ENCODE measurements around the gene GIPR. TPM values are rescaled to one million over a fixed set of nuclear protein-coding genes. Genes with fewer than 3 reads are reported as not detected.

GIPR gene
- total and polyA plus RNA-seq, 2 experiments from 2014 or later: 0.42 to 1.2 TPM

DNA sequence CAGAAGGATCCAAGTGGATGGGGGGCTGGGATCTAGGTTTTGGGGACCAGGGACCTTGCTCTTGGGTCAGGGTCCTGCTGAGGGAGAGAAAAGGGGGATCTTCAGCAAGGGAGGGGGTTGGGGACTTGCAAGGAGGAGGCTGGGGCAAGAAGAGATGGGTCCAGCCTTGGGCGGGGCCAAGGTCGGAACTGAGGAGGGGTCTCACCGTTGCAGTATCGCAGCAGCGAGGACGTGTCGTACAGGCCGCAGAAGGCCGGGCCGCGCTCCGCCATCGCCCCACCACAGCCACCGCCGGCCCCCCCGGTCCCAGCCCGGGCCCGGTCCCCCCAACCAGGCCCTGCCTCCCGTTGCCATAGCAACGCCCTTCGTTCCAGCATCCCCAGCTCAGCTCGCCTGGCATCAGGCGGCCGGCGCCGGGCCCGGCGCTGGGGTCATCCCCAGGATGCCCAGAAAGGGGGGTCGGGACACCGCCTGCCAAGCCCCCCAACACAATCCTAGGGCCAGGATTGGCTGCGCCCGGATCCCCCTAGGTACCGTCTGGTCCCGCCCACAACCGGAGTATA lies 22.9 kb upstream of the GIPR start (continued):
- TF ChIP-seq, protein P1, sequence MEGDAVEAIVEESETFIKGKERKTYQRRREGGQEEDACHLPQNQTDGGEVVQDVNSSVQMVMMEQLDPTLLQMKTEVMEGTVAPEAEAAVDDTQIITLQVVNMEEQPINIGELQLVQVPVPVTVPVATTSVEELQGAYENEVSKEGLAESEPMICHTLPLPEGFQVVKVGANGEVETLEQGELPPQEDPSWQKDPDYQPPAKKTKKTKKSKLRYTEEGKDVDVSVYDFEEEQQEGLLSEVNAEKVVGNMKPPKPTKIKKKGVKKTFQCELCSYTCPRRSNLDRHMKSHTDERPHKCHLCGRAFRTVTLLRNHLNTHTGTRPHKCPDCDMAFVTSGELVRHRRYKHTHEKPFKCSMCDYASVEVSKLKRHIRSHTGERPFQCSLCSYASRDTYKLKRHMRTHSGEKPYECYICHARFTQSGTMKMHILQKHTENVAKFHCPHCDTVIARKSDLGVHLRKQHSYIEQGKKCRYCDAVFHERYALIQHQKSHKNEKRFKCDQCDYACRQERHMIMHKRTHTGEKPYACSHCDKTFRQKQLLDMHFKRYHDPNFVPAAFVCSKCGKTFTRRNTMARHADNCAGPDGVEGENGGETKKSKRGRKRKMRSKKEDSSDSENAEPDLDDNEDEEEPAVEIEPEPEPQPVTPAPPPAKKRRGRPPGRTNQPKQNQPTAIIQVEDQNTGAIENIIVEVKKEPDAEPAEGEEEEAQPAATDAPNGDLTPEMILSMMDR (conservative IDR thresholded peaks at IDR 0.05; ENCODE audit: low read depth in 2 of 2): no peak
- no peak for TF ChIP-seq CREB1 (CRISPR knock-in tag; IDR thresholded peaks at IDR 0.05; ENCODE audit: low read depth)
- no peak for TF ChIP-seq STAT1 (IDR thresholded peaks at IDR 0.05; ENCODE audit: unreplicated experiment)
- TF ChIP-seq NANOG (IDR thresholded peaks at IDR 0.05; ENCODE audit: borderline replicate concordance): no peak
- no peak for TF ChIP-seq POLR2AphosphoS5 (IDR thresholded peaks at IDR 0.05; ENCODE audit: low read depth)
- TF ChIP-seq JUNB (IDR thresholded peaks at IDR 0.05; ENCODE audit: unreplicated experiment): no peak
- no peak for TF ChIP-seq EZH2 (IDR thresholded peaks at IDR 0.05; ENCODE audit: low read depth, unreplicated experiment)
- TF ChIP-seq ZNF114 (CRISPR knock-in tag; IDR thresholded peaks at IDR 0.05): no peak
- TF ChIP-seq, protein P2, sequence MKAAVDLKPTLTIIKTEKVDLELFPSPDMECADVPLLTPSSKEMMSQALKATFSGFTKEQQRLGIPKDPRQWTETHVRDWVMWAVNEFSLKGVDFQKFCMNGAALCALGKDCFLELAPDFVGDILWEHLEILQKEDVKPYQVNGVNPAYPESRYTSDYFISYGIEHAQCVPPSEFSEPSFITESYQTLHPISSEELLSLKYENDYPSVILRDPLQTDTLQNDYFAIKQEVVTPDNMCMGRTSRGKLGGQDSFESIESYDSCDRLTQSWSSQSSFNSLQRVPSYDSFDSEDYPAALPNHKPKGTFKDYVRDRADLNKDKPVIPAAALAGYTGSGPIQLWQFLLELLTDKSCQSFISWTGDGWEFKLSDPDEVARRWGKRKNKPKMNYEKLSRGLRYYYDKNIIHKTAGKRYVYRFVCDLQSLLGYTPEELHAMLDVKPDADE (IDR thresholded peaks at IDR 0.05): no peak

DNA sequence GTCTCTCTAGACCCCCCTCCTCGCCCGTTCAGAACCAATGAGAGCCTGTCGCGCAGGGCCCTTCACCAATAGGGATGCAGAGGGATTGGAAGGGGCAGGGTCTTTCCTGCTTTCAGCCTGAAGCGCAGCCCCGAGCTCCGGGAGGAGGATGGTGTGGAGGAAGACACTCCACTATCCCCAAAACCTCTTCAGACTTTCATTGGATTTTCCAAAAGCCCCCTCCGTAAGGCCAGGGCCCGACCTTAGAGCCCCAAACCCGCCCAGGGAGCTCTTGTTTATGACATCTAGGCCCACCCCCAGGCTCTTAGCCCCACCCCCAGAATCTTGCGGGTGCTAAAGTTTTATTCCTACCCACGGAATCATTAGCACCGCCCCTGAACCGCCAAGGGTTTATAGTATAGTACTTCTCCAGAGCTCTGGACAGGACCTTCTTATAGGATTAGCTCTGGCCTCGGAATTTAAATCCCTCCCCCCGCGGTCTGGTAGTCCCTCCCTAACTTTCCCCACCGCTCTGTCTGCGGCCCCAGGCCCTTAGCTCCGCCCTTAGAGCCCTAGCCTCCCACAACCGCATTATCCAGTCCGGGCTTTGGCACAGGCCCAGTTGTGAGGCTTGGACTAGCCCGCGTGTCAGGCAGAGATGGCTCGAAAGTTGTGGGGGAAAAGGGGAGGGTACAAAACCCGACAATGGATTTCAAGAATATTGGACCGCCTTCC lies 22.2 kb upstream of the GIPR start:
- DNase-seq (ENCODE audit: low spot score): peak; percentile 98
- H3K27ac ChIP-seq (ENCODE audit: low read depth): no peak overlapping the region
- H3K4me1 Mint-ChIP-seq: peaks cover 34% of the 10 kb centered on the region
- TF ChIP-seq, protein P2 (IDR thresholded peaks at IDR 0.05): no peak
- no peak for TF ChIP-seq STAT1 (IDR thresholded peaks at IDR 0.05; ENCODE audit: unreplicated experiment)
- peak; percentile 70 for TF ChIP-seq CREB1 (CRISPR knock-in tag; IDR thresholded peaks at IDR 0.05; ENCODE audit: low read depth)
- peak; percentile 17; the same call in 1 of the 2 replicates for TF ChIP-seq POLR2AphosphoS5 (IDR thresholded peaks at IDR 0.05; ENCODE audit: low read depth)
- TF ChIP-seq EZH2 (IDR thresholded peaks at IDR 0.05; ENCODE audit: low read depth, unreplicated experiment): no peak
- TF ChIP-seq EZH2phosphoT487 (IDR thresholded peaks at IDR 0.05; ENCODE audit: unreplicated experiment): no peak
- no peak for TF ChIP-seq ZNF331 (CRISPR knock-in tag; IDR thresholded peaks at IDR 0.05; ENCODE audit: low read depth)
- TF ChIP-seq, protein P1 (conservative IDR thresholded peaks at IDR 0.05; ENCODE audit: low read depth in 2 of 2): no peak
- no peak for TF ChIP-seq NANOG (IDR thresholded peaks at IDR 0.05; ENCODE audit: borderline replicate concordance)
- TF ChIP-seq, protein P3, sequence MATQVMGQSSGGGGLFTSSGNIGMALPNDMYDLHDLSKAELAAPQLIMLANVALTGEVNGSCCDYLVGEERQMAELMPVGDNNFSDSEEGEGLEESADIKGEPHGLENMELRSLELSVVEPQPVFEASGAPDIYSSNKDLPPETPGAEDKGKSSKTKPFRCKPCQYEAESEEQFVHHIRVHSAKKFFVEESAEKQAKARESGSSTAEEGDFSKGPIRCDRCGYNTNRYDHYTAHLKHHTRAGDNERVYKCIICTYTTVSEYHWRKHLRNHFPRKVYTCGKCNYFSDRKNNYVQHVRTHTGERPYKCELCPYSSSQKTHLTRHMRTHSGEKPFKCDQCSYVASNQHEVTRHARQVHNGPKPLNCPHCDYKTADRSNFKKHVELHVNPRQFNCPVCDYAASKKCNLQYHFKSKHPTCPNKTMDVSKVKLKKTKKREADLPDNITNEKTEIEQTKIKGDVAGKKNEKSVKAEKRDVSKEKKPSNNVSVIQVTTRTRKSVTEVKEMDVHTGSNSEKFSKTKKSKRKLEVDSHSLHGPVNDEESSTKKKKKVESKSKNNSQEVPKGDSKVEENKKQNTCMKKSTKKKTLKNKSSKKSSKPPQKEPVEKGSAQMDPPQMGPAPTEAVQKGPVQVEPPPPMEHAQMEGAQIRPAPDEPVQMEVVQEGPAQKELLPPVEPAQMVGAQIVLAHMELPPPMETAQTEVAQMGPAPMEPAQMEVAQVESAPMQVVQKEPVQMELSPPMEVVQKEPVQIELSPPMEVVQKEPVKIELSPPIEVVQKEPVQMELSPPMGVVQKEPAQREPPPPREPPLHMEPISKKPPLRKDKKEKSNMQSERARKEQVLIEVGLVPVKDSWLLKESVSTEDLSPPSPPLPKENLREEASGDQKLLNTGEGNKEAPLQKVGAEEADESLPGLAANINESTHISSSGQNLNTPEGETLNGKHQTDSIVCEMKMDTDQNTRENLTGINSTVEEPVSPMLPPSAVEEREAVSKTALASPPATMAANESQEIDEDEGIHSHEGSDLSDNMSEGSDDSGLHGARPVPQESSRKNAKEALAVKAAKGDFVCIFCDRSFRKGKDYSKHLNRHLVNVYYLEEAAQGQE (IDR thresholded peaks at IDR 0.05; ENCODE audit: unreplicated experiment): no peak
- TF ChIP-seq ZNF114 (CRISPR knock-in tag; IDR thresholded peaks at IDR 0.05): no peak
- TF ChIP-seq JUNB (IDR thresholded peaks at IDR 0.05; ENCODE audit: unreplicated experiment): no peak

More for the DNA sequence above, 22.2 kb upstream of the GIPR start:
- Histone ChIP-seq H3K4me3 (peak overlapping the region; percentile 90), H3K9me2 (ENCODE audit: insufficient read depth) (no peaks in the 10 kb centered on the region), H3K79me2 (replicated peaks; ENCODE audit: insufficient read depth) (no peaks in the 10 kb centered on the region), H4K20me1 (replicated peaks; ENCODE audit: insufficient read depth) (no peaks in the 10 kb centered on the region), H3K36me3 (ENCODE audit: insufficient read depth) (no peaks in the 10 kb centered on the region), H2AFZ (peak overlapping the region; percentile 61; the same call in 1 of the 2 replicates), H3F3A (replicated peaks; ENCODE audit: low read depth) (peaks cover 23% of the 10 kb centered on the region), H3K4me1 (ENCODE audit: insufficient read depth) (peaks cover 27% of the 10 kb centered on the region), H3K27me3 (ENCODE audit: insufficient read depth) (peaks cover 18% of the 10 kb centered on the region), H3K4me2 (peak overlapping the region; percentile 93)
- H3K36me3 Mint-ChIP-seq (ENCODE audit: low read depth): peaks cover 3% of the 10 kb centered on the region; the same call in 1 of the 3 replicates
- H3K9me3 Mint-ChIP-seq: peaks cover 24% of the 10 kb centered on the region; the same call in 2 of the 3 replicates
- H3K27ac Mint-ChIP-seq: no peak overlapping the region
- ATAC-seq: peak; percentile 67
- peak overlapping the region; percentile 79 for H3K4me3 Mint-ChIP-seq
- H3K27me3 Mint-ChIP-seq (ENCODE audit: insufficient read depth, low read depth, poor library complexity): peaks cover 37% of the 10 kb centered on the region

Data from GM23338 (cell line).